HUES64 (cell line): ENCODE data around the gene TRHDE.
"Not testable (repeated sequence)": the region's sequence is repeated elsewhere in the genome, so short reads cannot be mapped to it uniquely, and the experiment has no call there.

Source experiments
- H3K27ac ChIP-seq: 2 replicates; pipeline ENCODE4 v1.7.0; 2013; ENCODE audit warnings: low read depth, low read length, inconsistent platforms
- H3K27me3 ChIP-seq: 2 replicates; pipeline ENCODE4 v1.6.1; 2013; ENCODE audit warnings: mild to moderate bottlenecking, low read length; ENCODE audit not compliant: insufficient read depth
- H3K36me3 ChIP-seq: 2 replicates; pipeline ENCODE4 v1.6.1; 2013; ENCODE audit warnings: mild to moderate bottlenecking, low read length; ENCODE audit not compliant: insufficient read depth
- H3K4me1 ChIP-seq: 2 replicates; pipeline ENCODE4 v1.6.1; 2013; ENCODE audit warnings: mild to moderate bottlenecking, low read length, moderate library complexity; ENCODE audit not compliant: insufficient read depth
- H3K4me3 ChIP-seq: 2 replicates; pipeline ENCODE4 v1.5.1; 2013; ENCODE audit warnings: mild to moderate bottlenecking, low read length, moderate library complexity
- H3K9ac ChIP-seq: 2 replicates; pipeline ENCODE4 v1.6.1; 2013; ENCODE audit warnings: mild to moderate bottlenecking, low read depth, low read length
- H3K9me3 ChIP-seq: 2 replicates; pipeline ENCODE4 v1.6.1; 2013; ENCODE audit warnings: low read depth, low read length; ENCODE audit not compliant: insufficient read depth
- WGBS: fragments of 150-250, 120-280 bp; methylation state at CpG from one replicate; pipeline ENCODE4 v1.1.7; 2013; ENCODE audit warnings: missing lambda C conversion rate; 5-methylcytosine and 5-hydroxymethylcytosine counted together

TRHDE gene

GRCh38 chr12:72622556-72622955 lies 350.4 kb downstream of the TRHDE start:
- WGBS: 86% methylated on average over 3 of the region's 3 CpGs
- Histone ChIP-seq H3K27me3 (no peaks in the 10 kb centered on the region), H3K4me1 (no peaks in the 10 kb centered on the region), H3K27ac (no peak overlapping the region), H3K9ac (no peak overlapping the region), H3K36me3 (no peaks in the 10 kb centered on the region), H3K9me3 (no peaks in the 10 kb centered on the region), H3K4me3 (no peak overlapping the region)

GRCh38 chr12:72631926-72632685 lies 359.9 kb downstream of the TRHDE start:
- Histone ChIP-seq H3K9ac (no peak overlapping the region), H3K27ac (no peak overlapping the region), H3K4me1 (no peaks in the 10 kb centered on the region; the same call in 1 of the 2 replicates), H3K9me3 (no peaks in the 10 kb centered on the region), H3K27me3 (no peaks in the 10 kb centered on the region), H3K36me3 (no peaks in the 10 kb centered on the region), H3K4me3 (no peak overlapping the region)
- 95% methylated on average over 3 of the region's 4 CpGs for WGBS

GRCh38 chr12:72642706-72643105 lies 370.5 kb downstream of the TRHDE start:
- no peak overlapping the region for H3K4me3 ChIP-seq
- H3K4me1 ChIP-seq: no peaks in the 10 kb centered on the region
- H3K27me3 ChIP-seq: no peaks in the 10 kb centered on the region
- no peaks in the 10 kb centered on the region for H3K9me3 ChIP-seq
- 100% methylated on average over 1 of the region's 2 CpGs for WGBS
- no peak overlapping the region for H3K27ac ChIP-seq
- H3K9ac ChIP-seq: no peak overlapping the region
- H3K36me3 ChIP-seq: no peaks in the 10 kb centered on the region

GRCh38 chr12:72647139-72647538 lies 375.0 kb downstream of the TRHDE start:
- H3K4me1 ChIP-seq: no peaks in the 10 kb centered on the region

GRCh38 chr12:72658615-72659014 lies 386.4 kb downstream of the TRHDE start:
- Histone ChIP-seq H3K27ac (no peak overlapping the region), H3K9ac (no peak overlapping the region), H3K4me3 (no peak overlapping the region), H3K27me3 (no peaks in the 10 kb centered on the region), H3K9me3 (no peaks in the 10 kb centered on the region), H3K4me1 (no peaks in the 10 kb centered on the region), H3K36me3 (no peaks in the 10 kb centered on the region)

More at GRCh38 chr12:72647139-72647538, 375.0 kb downstream of the TRHDE start:
- H3K27ac ChIP-seq: no peak overlapping the region
- H3K36me3 ChIP-seq: no peaks in the 10 kb centered on the region
- H3K4me3 ChIP-seq: no peak overlapping the region
- H3K9ac ChIP-seq: no peak overlapping the region
- H3K27me3 ChIP-seq: no peaks in the 10 kb centered on the region
- no peaks in the 10 kb centered on the region for H3K9me3 ChIP-seq

- not testable (repeated sequence) for H3K27ac ChIP-seq, H3K4me3 ChIP-seq, H3K27me3 ChIP-seq, H3K4me1 ChIP-seq, H3K9ac ChIP-seq, H3K9me3 ChIP-seq, H3K36me3 ChIP-seq
- 94% methylated on average over 7 of the region's 7 CpGs for WGBS
Observed at GRCh38 chr12:72660174-72660573, 388.0 kb downstream of the TRHDE start.

GRCh38 chr12:72673853-72674252 lies 401.7 kb downstream of the TRHDE start:
- H3K27ac ChIP-seq: no peak overlapping the region
- 92% methylated on average over 4 of the region's 4 CpGs for WGBS

GRCh38 chr12:72676556-72676955 lies 404.4 kb downstream of the TRHDE start:
- H3K9me3 ChIP-seq: no peaks in the 10 kb centered on the region
- peaks cover 19% of the 10 kb centered on the region for H3K4me1 ChIP-seq
- H3K4me3 ChIP-seq: no peak overlapping the region
- no CpG with 5 or more reads among the region's 1 CpG for WGBS
- no peak overlapping the region for H3K9ac ChIP-seq
- no peak overlapping the region for H3K27ac ChIP-seq
- no peaks in the 10 kb centered on the region for H3K36me3 ChIP-seq
- no peaks in the 10 kb centered on the region for H3K27me3 ChIP-seq

More at GRCh38 chr12:72673853-72674252, 401.7 kb downstream of the TRHDE start:
- no peak overlapping the region for H3K9ac ChIP-seq
- H3K9me3 ChIP-seq: no peaks in the 10 kb centered on the region
- H3K4me1 ChIP-seq: peaks cover 18% of the 10 kb centered on the region
- no peak overlapping the region for H3K4me3 ChIP-seq
- H3K36me3 ChIP-seq: no peaks in the 10 kb centered on the region
- H3K27me3 ChIP-seq: no peaks in the 10 kb centered on the region

- Histone ChIP-seq H3K4me3 (no peak overlapping the region), H3K9ac (no peak overlapping the region), H3K36me3 (no peaks in the 10 kb centered on the region), H3K4me1 (peaks cover 19% of the 10 kb centered on the region), H3K27ac (no peak overlapping the region), H3K27me3 (no peaks in the 10 kb centered on the region), H3K9me3 (no peaks in the 10 kb centered on the region)
Observed at GRCh38 chr12:72677139-72677538, 405.0 kb downstream of the TRHDE start.

GRCh38 chr12:72677846-72678245 lies 405.7 kb downstream of the TRHDE start:
- Histone ChIP-seq H3K9me3 (no peaks in the 10 kb centered on the region), H3K27ac (no peak overlapping the region), H3K27me3 (no peaks in the 10 kb centered on the region), H3K4me1 (peaks cover 18% of the 10 kb centered on the region), H3K9ac (no peak overlapping the region), H3K4me3 (no peak overlapping the region), H3K36me3 (no peaks in the 10 kb centered on the region)
- WGBS: 92% methylated on average over 2 of the region's 2 CpGs

GRCh38 chr12:72679147-72679757 lies 407.1 kb downstream of the TRHDE start:
- Histone ChIP-seq H3K4me1 (peaks cover 16% of the 10 kb centered on the region), H3K27ac (no peak overlapping the region), H3K9ac (no peak overlapping the region), H3K9me3 (no peaks in the 10 kb centered on the region), H3K27me3 (no peaks in the 10 kb centered on the region), H3K36me3 (no peaks in the 10 kb centered on the region), H3K4me3 (no peak overlapping the region)
- WGBS: 89% methylated on average over 2 of the region's 2 CpGs
